T-helper 1 cell treated with Interleukin-12 subunit alpha and Interleukin-12 subunit beta and Interleukin-4 antibody, amounts not matched to agents 30 μg/mL and 1 μg/mL, for 36 hours (primary cell): ENCODE results near the gene ALPG.
"Not testable (repeated sequence)": the region's sequence is repeated elsewhere in the genome, so short reads cannot be mapped to it uniquely, and the experiment has no call there.

Experiments used
- H3K27ac Mint-ChIP-seq: one replicate; pipeline ENCODE4 v1.8.0; 2021; ENCODE audit warnings: mild to moderate bottlenecking, mixed read lengths
- H3K27me3 Mint-ChIP-seq: one replicate; pipeline ENCODE4 v1.8.0; 2021; ENCODE audit warnings: low read depth, mixed read lengths
- H3K36me3 Mint-ChIP-seq: one replicate; pipeline ENCODE4 v1.8.0; 2021; ENCODE audit warnings: low read depth, mixed read lengths
- H3K4me1 Mint-ChIP-seq: one replicate; pipeline ENCODE4 v1.8.0; 2021; ENCODE audit warnings: low read depth, mixed read lengths
- H3K4me3 Mint-ChIP-seq: one replicate; pipeline ENCODE4 v1.8.0; 2021; ENCODE audit warnings: mild to moderate bottlenecking, moderate library complexity, mixed read lengths
- H3K9me3 Mint-ChIP-seq: one replicate; pipeline ENCODE4 v1.8.0; 2021; ENCODE audit warnings: mixed read lengths

Gene ALPG

GRCh38 chr2:232370007-232370406, 36.6 kb upstream of the ALPG start:
- H3K4me1 Mint-ChIP-seq, H3K9me3 Mint-ChIP-seq, H3K27me3 Mint-ChIP-seq, H3K4me3 Mint-ChIP-seq, H3K36me3 Mint-ChIP-seq, H3K27ac Mint-ChIP-seq: not testable (repeated sequence)

GRCh38 chr2:232372231-232373208, 34.1 kb upstream of the ALPG start:
- Mint-ChIP-seq H3K36me3 (no peaks in the 10 kb centered on the region), H3K27me3 (no peaks in the 10 kb centered on the region), H3K27ac (no peak overlapping the region), H3K4me1 (no peaks in the 10 kb centered on the region), H3K4me3 (no peak overlapping the region), H3K9me3 (no peaks in the 10 kb centered on the region)

GRCh38 chr2:232374356-232374755, 32.3 kb upstream of the ALPG start:
- H3K9me3 Mint-ChIP-seq, result no peaks in the 10 kb centered on the region
- no peak overlapping the region for H3K27ac Mint-ChIP-seq
- H3K27me3 Mint-ChIP-seq, result no peaks in the 10 kb centered on the region
- H3K4me1 Mint-ChIP-seq, result no peaks in the 10 kb centered on the region
- no peak overlapping the region for H3K4me3 Mint-ChIP-seq
- no peaks in the 10 kb centered on the region for H3K36me3 Mint-ChIP-seq

GRCh38 chr2:232375164-232375563, 31.5 kb upstream of the ALPG start:
- no peak overlapping the region for H3K4me3 Mint-ChIP-seq

GRCh38 chr2:232376260-232376659, 30.4 kb upstream of the ALPG start:
- Mint-ChIP-seq H3K27me3 (no peaks in the 10 kb centered on the region), H3K9me3 (no peaks in the 10 kb centered on the region), H3K27ac (no peak overlapping the region), H3K36me3 (no peaks in the 10 kb centered on the region), H3K4me3 (no peak overlapping the region), H3K4me1 (no peaks in the 10 kb centered on the region)

More at GRCh38 chr2:232375164-232375563, 31.5 kb upstream of the ALPG start:
- no peaks in the 10 kb centered on the region for H3K36me3 Mint-ChIP-seq
- H3K27me3 Mint-ChIP-seq, result no peaks in the 10 kb centered on the region
- no peaks in the 10 kb centered on the region for H3K4me1 Mint-ChIP-seq
- no peaks in the 10 kb centered on the region for H3K9me3 Mint-ChIP-seq
- H3K27ac Mint-ChIP-seq, result no peak overlapping the region

GRCh38 chr2:232376713-232377112, 29.9 kb upstream of the ALPG start:
- Mint-ChIP-seq H3K36me3 (no peaks in the 10 kb centered on the region), H3K4me1 (no peaks in the 10 kb centered on the region), H3K27me3 (no peaks in the 10 kb centered on the region), H3K27ac (no peak overlapping the region), H3K9me3 (no peaks in the 10 kb centered on the region), H3K4me3 (no peak overlapping the region)

GRCh38 chr2:232377319-232377718, 29.3 kb upstream of the ALPG start:
- no peaks in the 10 kb centered on the region for H3K27me3 Mint-ChIP-seq
- no peak overlapping the region for H3K27ac Mint-ChIP-seq
- no peaks in the 10 kb centered on the region for H3K36me3 Mint-ChIP-seq
- H3K9me3 Mint-ChIP-seq, result no peaks in the 10 kb centered on the region
- H3K4me3 Mint-ChIP-seq, result no peak overlapping the region
- H3K4me1 Mint-ChIP-seq, result no peaks in the 10 kb centered on the region

- Mint-ChIP-seq H3K36me3 (no peaks in the 10 kb centered on the region), H3K9me3 (no peaks in the 10 kb centered on the region), H3K27ac (no peak overlapping the region)
Observed at GRCh38 chr2:232377841-232378734, 28.6 kb upstream of the ALPG start.

GRCh38 chr2:232378735-232379151, 27.9 kb upstream of the ALPG start, which contains the start of gene ALPP:
Gene ALPP, plus strand, starts transcription at chr2:232378751. Its CDS starts 52 bp downstream, at chr2:232378803.
- not testable (repeated sequence) for H3K4me1 Mint-ChIP-seq, H3K9me3 Mint-ChIP-seq, H3K27ac Mint-ChIP-seq, H3K4me3 Mint-ChIP-seq, H3K36me3 Mint-ChIP-seq
- H3K27me3 Mint-ChIP-seq, result peaks cover 12% of the 10 kb centered on the region

More at GRCh38 chr2:232377841-232378734, 28.6 kb upstream of the ALPG start:
- Mint-ChIP-seq H3K27me3 (peaks cover 5% of the 10 kb centered on the region), H3K4me1 (no peaks in the 10 kb centered on the region), H3K4me3 (no peak overlapping the region)

- not testable (repeated sequence) for H3K9me3 Mint-ChIP-seq, H3K4me1 Mint-ChIP-seq, H3K27ac Mint-ChIP-seq, H3K36me3 Mint-ChIP-seq, H3K4me3 Mint-ChIP-seq
- H3K27me3 Mint-ChIP-seq, result peaks cover 23% of the 10 kb centered on the region
Observed at GRCh38 chr2:232379610-232380590, 26.7 kb upstream of the ALPG start.

- H3K27ac Mint-ChIP-seq, result not testable (repeated sequence)
Observed at GRCh38 chr2:232381204-232382031, 25.2 kb upstream of the ALPG start.

GRCh38 chr2:232382331-232383225, 24.1 kb upstream of the ALPG start:
- no peaks in the 10 kb centered on the region for H3K4me1 Mint-ChIP-seq
- H3K27ac Mint-ChIP-seq, result no peak overlapping the region
- no peaks in the 10 kb centered on the region for H3K9me3 Mint-ChIP-seq
- H3K36me3 Mint-ChIP-seq, result peaks cover 2% of the 10 kb centered on the region
- H3K27me3 Mint-ChIP-seq, result peaks cover 42% of the 10 kb centered on the region
- no peak overlapping the region for H3K4me3 Mint-ChIP-seq

More at GRCh38 chr2:232381204-232382031, 25.2 kb upstream of the ALPG start:
- peaks cover 38% of the 10 kb centered on the region for H3K27me3 Mint-ChIP-seq
- H3K4me1 Mint-ChIP-seq, H3K4me3 Mint-ChIP-seq, H3K9me3 Mint-ChIP-seq, H3K36me3 Mint-ChIP-seq: not testable (repeated sequence)
